Activated CD8-positive, alpha-beta memory T cell treated with anti-CD3 and anti-CD28 coated beads, Interleukin-2, amount 50 U/mL, for 48 hours (primary cell): ENCODE data around the gene FREM1.

ENCODE experiments used
- DNase-seq: peaks from one replicate; pipeline ENCODE4 v3.0.0-alpha.2; 2020

FREM1 gene

GRCh38 chr9:14813336-14814248 lies 96.6 kb downstream of the FREM1 start:
- DNase-seq: no peak

- DNase-seq: no peak
Observed at GRCh38 chr9:14812806-14813205, 97.4 kb downstream of the FREM1 start.

- DNase-seq: no peak
Observed at GRCh38 chr9:14811844-14812243, 98.4 kb downstream of the FREM1 start.

GRCh38 chr9:14806941-14807520 lies 103.2 kb downstream of the FREM1 start:
- no peak for DNase-seq

- DNase-seq: no peak
Observed at GRCh38 chr9:14799030-14799429, 111.2 kb downstream of the FREM1 start.

GRCh38 chr9:14797435-14797834 lies 112.8 kb downstream of the FREM1 start:
- no peak for DNase-seq

GRCh38 chr9:14793389-14793788 lies 116.8 kb downstream of the FREM1 start:
- no peak for DNase-seq

- DNase-seq: no peak
Observed at GRCh38 chr9:14790628-14791027, 119.6 kb downstream of the FREM1 start.

GRCh38 chr9:14788846-14789245 lies 121.4 kb downstream of the FREM1 start:
- no peak for DNase-seq

GRCh38 chr9:14783358-14783757 lies 126.9 kb downstream of the FREM1 start:
- DNase-seq: no peak

GRCh38 chr9:14782286-14783051 lies 127.8 kb downstream of the FREM1 start:
- DNase-seq: no peak

GRCh38 chr9:14780693-14781092 lies 129.5 kb downstream of the FREM1 start:
- no peak for DNase-seq

- DNase-seq: no peak
Observed at GRCh38 chr9:14780251-14780650, 130.0 kb downstream of the FREM1 start.

- DNase-seq: no peak
Observed at GRCh38 chr9:14779566-14780022, 130.6 kb downstream of the FREM1 start.

- DNase-seq: no peak
Observed at GRCh38 chr9:14778565-14778964, 131.7 kb downstream of the FREM1 start.

- DNase-seq: no peak
Observed at GRCh38 chr9:14775917-14776316, 134.3 kb downstream of the FREM1 start.

- DNase-seq: no peak
Observed at GRCh38 chr9:14770592-14770991, 139.6 kb downstream of the FREM1 start.

- no peak for DNase-seq
Observed at GRCh38 chr9:14769230-14769571, 141.0 kb downstream of the FREM1 start.

- DNase-seq: no peak
Observed at GRCh38 chr9:14768405-14769229, 141.6 kb downstream of the FREM1 start.

GRCh38 chr9:14766299-14766698 lies 143.9 kb downstream of the FREM1 start:
- DNase-seq: no peak

GRCh38 chr9:14761584-14761983 lies 148.6 kb downstream of the FREM1 start:
- DNase-seq: no peak

- DNase-seq: no peak
Observed at GRCh38 chr9:14760060-14760459, 150.2 kb downstream of the FREM1 start.

- DNase-seq: no peak
Observed at GRCh38 chr9:14756291-14756690, 153.9 kb downstream of the FREM1 start.
